Stomach (tissue), 9 donors: ENCODE measurements around the gene DBF4B. TPM values are rescaled to one million over a fixed set of nuclear protein-coding genes. Genes with fewer than 3 reads are reported as not detected.

Source experiments
- DNase-seq, 2 donors: peaks; one replicate each; pipeline versions ENCODE4 v3.0.0 to v3.0.0-alpha.2; 2013 to 2019
- H3K27ac ChIP-seq, 5 donors: fragments of 200-600 bp in 4 of 5; sonication (generic) in 4 of 5; one replicate each; pipeline ENCODE4 v1.5.1; 2013 to 2019; ENCODE audit warnings: mild to moderate bottlenecking in 1 of 5, moderate library complexity in 1 of 5
- H3K27me3 ChIP-seq, 3 donors: fragments of 200-600 bp; sonication (generic); one replicate each; pipeline ENCODE4 v1.5.1; 2017 to 2019; ENCODE audit warnings: mixed run types in 1 of 3
- H3K36me3 ChIP-seq, 4 donors: fragments of 200-600 bp; sonication (generic); 1 replicate in 3 of 4; 2 replicates in 1 of 4; pipeline ENCODE4 v1.5.1; 2016 to 2019
- H3K4me1 ChIP-seq, 4 donors: fragments of 200-600 bp; sonication (generic); one replicate each; pipeline ENCODE4 v1.5.1; 2016 to 2019
- H3K4me3 ChIP-seq, 4 donors: fragments of 200-600 bp; sonication (generic) in 3 of 4; one replicate each; pipeline ENCODE4 v1.5.1; 2016 to 2019; ENCODE audit warnings: mild to moderate bottlenecking in 1 of 4
- H3K9me3 ChIP-seq, 4 donors: fragments of 200-600 bp; sonication (generic); one replicate each; pipeline ENCODE4 v1.5.1; 2016 to 2019
- CTCF ChIP-seq, 7 experiments: fragments of 450-650 bp in 4 of 7; fragments of 200-600 bp in 3 of 7; sonication (generic) in 3 of 7; IDR thresholded peaks; one replicate each; pipeline ENCODE4 v1.5.1; 2016 to 2019; ENCODE audit warnings: antibody characterized with exemption in 7 of 7, control low read depth in 2 of 7, mild to moderate bottlenecking in 1 of 7
- EP300 ChIP-seq: sonication (generic); formaldehyde crosslinking; IDR thresholded peaks from one replicate; pipeline ENCODE4 v1.6.1; 2017; ENCODE audit warnings: antibody characterized with exemption
- POLR2A ChIP-seq, 4 donors: fragments of 450-650 bp; IDR thresholded peaks; one replicate each; pipeline ENCODE4 v1.6.1; 2016; ENCODE audit warnings: antibody characterized with exemption in 4 of 4, control low read depth in 2 of 4, mild to moderate bottlenecking in 1 of 4, moderate library complexity in 1 of 4
- POLR2AphosphoS5 ChIP-seq, 3 donors: sonication (generic); formaldehyde crosslinking; IDR thresholded peaks; one replicate each; pipeline ENCODE4 v1.6.1; 2016; ENCODE audit warnings: antibody characterized with exemption in 3 of 3
- WGBS, 5 donors: extraction: QIAGEN DNeasy Blood & Tissue Kit in 3 of 5; methylation state at CpG; one replicate each; pipeline versions ENCODE4 v1.1.5 to v1.1.7; 2013 to 2018; 5-methylcytosine and 5-hydroxymethylcytosine counted together
- intact Hi-C: fragments of 100-400 bp; cut with DNase I; formaldehyde crosslinking; loops from one replicate; pipeline ENCODE4 v1.15.1; 2023; ENCODE audit warnings: low total_unique reads
- polyA plus RNA-seq, 3 donors: library from polyadenylated mRNA; stranded (reverse); fragments of 200-250 nt; gene quantifications; one replicate each; pipeline ENCODE4 v1.2.3, GENCODE V29; 2013
- total RNA-seq, 5 donors: library from RNA; depleted of rRNA; stranded (reverse); fragments of >200 nt; gene quantifications; one replicate each; pipeline versions ENCODE4 v1.1.0 to v1.2.3, GENCODE V29; 2014 to 2016
- donor health status: healthy with polysubstance abuse.
- donor health status: Bipolar disorder and iron deficiency.
- donor health status: healthy.

DBF4B gene
- total and polyA plus RNA-seq, 8 donors, result 0.76 to 5.0 (median 2.2) TPM; not detected in 1

DNA sequence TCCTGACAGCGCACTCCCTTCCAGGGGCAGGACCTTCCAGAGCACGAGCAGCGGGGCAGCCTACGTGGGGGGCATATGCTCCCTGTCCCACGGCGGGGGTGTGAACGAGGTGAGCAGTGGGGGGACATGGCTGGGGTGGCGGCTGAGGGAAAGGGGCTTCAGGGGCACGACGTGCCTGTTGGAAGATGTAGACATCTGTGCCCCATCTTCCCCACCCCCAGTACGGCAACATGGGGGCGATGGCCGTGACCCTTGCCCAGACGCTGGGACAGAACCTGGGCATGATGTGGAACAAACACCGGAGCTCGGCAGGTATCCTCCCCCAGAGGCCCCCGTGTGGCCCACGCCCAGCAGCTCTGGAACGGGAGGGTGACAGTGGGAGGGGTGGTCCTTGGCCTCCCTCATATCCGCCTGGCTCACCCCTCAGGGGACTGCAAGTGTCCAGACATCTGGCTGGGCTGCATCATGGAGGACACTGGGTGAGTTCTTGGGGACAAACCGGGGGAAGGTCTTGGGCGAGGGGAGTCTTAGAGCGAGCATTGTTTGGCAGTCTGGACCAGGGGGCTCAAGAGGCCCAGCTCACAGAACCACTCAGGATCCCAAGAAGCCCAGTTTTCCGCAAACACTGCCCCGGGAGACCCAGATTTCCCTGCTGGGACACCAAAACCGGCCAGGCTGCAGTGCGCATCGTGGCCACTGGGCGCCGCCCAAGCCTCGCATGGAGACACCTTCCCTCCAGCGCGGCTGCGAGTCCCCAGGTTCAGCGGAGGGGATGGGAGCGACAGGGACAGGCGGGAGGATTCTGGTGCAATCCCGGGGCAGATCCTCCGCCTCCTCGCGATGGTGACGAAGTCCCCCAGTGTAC is 66.0 kb downstream of the DBF4B start:
- TF ChIP-seq POLR2AphosphoS5 (IDR thresholded peaks at IDR 0.05) (peak in 1 of 3 donors; percentile 52), CTCF (IDR thresholded peaks at IDR 0.05) (peak in 6 of 7 experiments; percentile 54 to 99 (median 98)), POLR2A (IDR thresholded peaks at IDR 0.05) (no peak), EP300 (no peak)
- peak; percentile 92 to 93 for DNase-seq
- H3K4me1 ChIP-seq, result peaks cover 22 to 32% (median 30%) of the 10 kb centered on the region in 4 donors
- no peaks in the 10 kb centered on the region for H3K9me3 ChIP-seq
- intact Hi-C loops, result loop anchor here (5.0 to 10.0 kb wide), 2 partner anchors 88 to 250 kb away; no protein-coding TSS in a partner anchor
- no peaks in the 10 kb centered on the region for H3K36me3 ChIP-seq
- WGBS, 5 donors, result 15 to 23% (median 22%) methylated on average over 14 to 42 of the region's 42 CpGs
- peak overlapping the region; percentile 55 to 87 (median 70) for H3K4me3 ChIP-seq
- peaks cover 0 to 55% (median 21%) of the 10 kb centered on the region in 3 donors for H3K27me3 ChIP-seq
- H3K27ac ChIP-seq, result peak overlapping the region in 3 of 5 donors; percentile 44 to 62 (median 52)

- peak overlapping the region; percentile 55 to 87 (median 70) for H3K4me3 ChIP-seq
- H3K9me3 ChIP-seq, result no peaks in the 10 kb centered on the region
- TF ChIP-seq CTCF (IDR thresholded peaks at IDR 0.05) (no peak), POLR2AphosphoS5 (IDR thresholded peaks at IDR 0.05) (peak in 2 of 3 donors; percentile 8 to 66), EP300 (no peak), POLR2A (IDR thresholded peaks at IDR 0.05) (no peak)
- H3K4me1 ChIP-seq, result peaks cover 24 to 37% (median 33%) of the 10 kb centered on the region in 4 donors
- WGBS, 5 donors, result 0 to 3% (median 1%) methylated on average over 35 to 50 of the region's 50 CpGs
- peak overlapping the region in 4 of 5 donors; percentile 5 to 82 (median 53) for H3K27ac ChIP-seq
- H3K27me3 ChIP-seq, result peaks cover 0 to 53% (median 18%) of the 10 kb centered on the region in 3 donors
- H3K36me3 ChIP-seq, result no peaks in the 10 kb centered on the region
- intact Hi-C loops, result loop anchor here (5.0 to 10.0 kb wide), 2 partner anchors 87 to 250 kb away; no protein-coding TSS in a partner anchor
- peak; percentile 97 to 99 for DNase-seq
Observed at GRCh38 chr17:44775136-44775837, 66.8 kb downstream of the DBF4B start.

DNA sequence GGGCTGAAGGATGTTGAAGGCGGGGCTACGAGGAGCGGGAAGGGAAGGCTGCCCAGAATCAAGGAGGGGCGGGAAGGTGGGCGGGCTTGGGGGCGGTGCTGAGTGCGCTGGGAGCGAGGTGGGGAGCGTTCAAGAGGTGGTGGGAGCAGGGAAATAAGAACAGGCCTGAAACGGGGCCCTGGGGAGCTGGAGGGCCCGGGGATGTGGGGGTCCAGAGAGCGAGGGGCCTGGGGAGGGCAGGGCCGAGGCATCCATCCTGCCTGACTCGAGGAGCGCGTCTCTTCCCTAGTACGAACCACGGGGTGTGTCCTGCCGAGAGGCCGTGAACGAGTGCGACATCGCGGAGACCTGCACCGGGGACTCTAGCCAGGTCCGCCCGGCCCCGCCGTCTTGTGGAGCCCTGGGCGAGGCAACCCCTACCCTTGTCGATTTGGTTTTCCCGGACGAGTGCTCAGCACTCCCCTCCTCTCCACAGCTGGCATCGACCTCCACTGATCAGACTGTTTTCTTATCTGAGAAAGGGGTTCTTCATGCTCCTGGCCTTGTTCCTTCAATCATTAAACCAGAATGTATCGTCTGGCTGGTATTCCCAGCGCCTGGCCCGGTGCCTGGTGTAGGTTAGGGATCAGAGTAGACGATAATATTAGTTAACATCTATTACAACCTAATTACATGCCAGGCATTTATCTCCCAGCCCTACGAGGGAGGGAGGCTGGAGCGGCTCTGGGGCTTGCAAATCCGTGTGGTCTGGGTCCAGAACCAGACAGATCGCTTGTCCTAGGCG is 67.6 kb downstream of the DBF4B start:
- peaks cover 24 to 42% (median 33%) of the 10 kb centered on the region in 4 donors for H3K4me1 ChIP-seq
- intact Hi-C loops, result loop anchor here (5.0 to 10.0 kb wide), 2 partner anchors 86 to 249 kb away; no protein-coding TSS in a partner anchor
- TF ChIP-seq CTCF (IDR thresholded peaks at IDR 0.05) (no peak), POLR2A (IDR thresholded peaks at IDR 0.05) (no peak), POLR2AphosphoS5 (IDR thresholded peaks at IDR 0.05) (no peak), EP300 (no peak)
- H3K4me3 ChIP-seq, result peak overlapping the region; percentile 55 to 87 (median 70)
- no peaks in the 10 kb centered on the region for H3K36me3 ChIP-seq
- DNase-seq, result peak in 1 of 2 donors; percentile 55
- 6 to 9% (median 8%) methylated on average over 36 to 43 of the region's 43 CpGs for WGBS, 5 donors
- H3K27me3 ChIP-seq, result peaks cover 0 to 48% (median 18%) of the 10 kb centered on the region in 3 donors
- H3K27ac ChIP-seq, result peak overlapping the region; percentile 2 to 82 (median 67)
- H3K9me3 ChIP-seq, result no peaks in the 10 kb centered on the region
